ENCODE results near the gene HAPLN2.
A peak's percentile ranks its signal among the peaks of the same experiment; 100 is the strongest.

The HAPLN2 gene

GRCh38 chr1:156596426-156596825, 22.8 kb upstream of the HAPLN2 start:
- no CpG with 5 or more reads among the region's 3 CpGs for WGBS (ENCODE audit: extremely low coverage, insufficient coverage, insufficient read length)
- H2AFZ ChIP-seq (ENCODE audit: insufficient read depth, low read length, poor library complexity) = no peak overlapping the region

GRCh38 chr1:156598125-156598524, 21.1 kb upstream of the HAPLN2 start:
- H4K91ac ChIP-seq (ENCODE audit: low read depth, low read length) = no peak overlapping the region
- H3K9ac ChIP-seq (ENCODE audit: low read length) = no peak overlapping the region
- no peak overlapping the region for H3K4me3 ChIP-seq (ENCODE audit: low read depth, low read length)
- no peak overlapping the region for H3K23ac ChIP-seq (ENCODE audit: low read length)
- H3K4me2 ChIP-seq (ENCODE audit: low read length) = no peak overlapping the region
- H3K4me1 ChIP-seq (ENCODE audit: control insufficient read depth in 1 of 2, insufficient read depth in 2 of 2, low read length in 2 of 2) = peaks cover 6 to 10% of the 10 kb centered on the region in 2 experiments
- no CpG with 5 or more reads among the region's 5 CpGs for WGBS (ENCODE audit: extremely low coverage, insufficient coverage, insufficient read length)
- no peak overlapping the region for H2BK5ac ChIP-seq (ENCODE audit: low read depth, low read length, poor library complexity)
- DNase-seq = no peak
- peaks cover 2% of the 10 kb centered on the region for H3K9me3 ChIP-seq (ENCODE audit: insufficient read depth, low read depth, low read length)
- no peak overlapping the region for H3K4ac ChIP-seq (ENCODE audit: low read depth, low read length)
- no peak overlapping the region for H3K27ac ChIP-seq (ENCODE audit: low read depth, low read length)
- no peak overlapping the region for H4K8ac ChIP-seq (ENCODE audit: low read depth, low read length)
- H3K36me3 ChIP-seq (ENCODE audit: control insufficient read depth in 1 of 2, insufficient read depth in 2 of 2, low read length in 2 of 2) = peaks cover 34 to 46% of the 10 kb centered on the region in 2 experiments
- H3K18ac ChIP-seq (ENCODE audit: low read length) = no peak overlapping the region
- peaks cover 7% of the 10 kb centered on the region for H3K79me1 ChIP-seq (ENCODE audit: low read length)
- no peak overlapping the region for H2AK5ac ChIP-seq (ENCODE audit: low read length)
- no peak overlapping the region for H2BK12ac ChIP-seq (ENCODE audit: low read length)
- no peak overlapping the region for H3K14ac ChIP-seq (ENCODE audit: low read length)
- H3K79me2 ChIP-seq (ENCODE audit: control insufficient read depth, insufficient read depth, low read length, poor library complexity) = peaks cover 3% of the 10 kb centered on the region
- no peak overlapping the region for H2BK120ac ChIP-seq (ENCODE audit: insufficient read depth, low read length, poor library complexity)
- H4K12ac ChIP-seq (ENCODE audit: low read depth, low read length) = no peak overlapping the region
- no peaks in the 10 kb centered on the region for H3K27me3 ChIP-seq (ENCODE audit: insufficient read depth, low read length)
- H2AFZ ChIP-seq (ENCODE audit: insufficient read depth, low read length, poor library complexity) = no peak overlapping the region

More at GRCh38 chr1:156596426-156596825, 22.8 kb upstream of the HAPLN2 start:
- Histone ChIP-seq H3K4ac (ENCODE audit: low read depth, low read length) (no peak overlapping the region), H3K9me3 (ENCODE audit: insufficient read depth, low read depth, low read length) (no peaks in the 10 kb centered on the region), H3K4me1 (ENCODE audit: control insufficient read depth in 1 of 2, insufficient read depth in 2 of 2, low read length in 2 of 2) (peaks cover 3 to 12% of the 10 kb centered on the region in 2 experiments), H4K8ac (ENCODE audit: low read depth, low read length) (no peak overlapping the region), H2BK120ac (ENCODE audit: insufficient read depth, low read length, poor library complexity) (no peak overlapping the region), H3K23ac (ENCODE audit: low read length) (no peak overlapping the region), H3K79me1 (ENCODE audit: low read length) (peaks cover 9% of the 10 kb centered on the region), H3K4me2 (ENCODE audit: low read length) (no peak overlapping the region), H4K12ac (ENCODE audit: low read depth, low read length) (no peak overlapping the region), H3K27me3 (ENCODE audit: insufficient read depth, low read length) (no peaks in the 10 kb centered on the region), H2BK12ac (ENCODE audit: low read length) (no peak overlapping the region), H4K91ac (ENCODE audit: low read depth, low read length) (no peak overlapping the region), H3K4me3 (ENCODE audit: low read depth, low read length) (no peak overlapping the region), H3K79me2 (ENCODE audit: control insufficient read depth, insufficient read depth, low read length, poor library complexity) (peaks cover 7% of the 10 kb centered on the region), H3K18ac (ENCODE audit: low read length) (no peak overlapping the region), H2AK5ac (ENCODE audit: low read length) (no peak overlapping the region), H3K27ac (ENCODE audit: low read depth, low read length) (no peak overlapping the region), H3K36me3 (ENCODE audit: control insufficient read depth in 1 of 2, insufficient read depth in 2 of 2, low read length in 2 of 2) (peaks cover 39 to 48% of the 10 kb centered on the region in 2 experiments), H3K9ac (ENCODE audit: low read length) (no peak overlapping the region), H2BK5ac (ENCODE audit: low read depth, low read length, poor library complexity) (no peak overlapping the region), H3K14ac (ENCODE audit: low read length) (no peak overlapping the region)
- no peak for DNase-seq

- Histone ChIP-seq H3K4me1 (ENCODE audit: control insufficient read depth in 1 of 2, insufficient read depth in 2 of 2, low read length in 2 of 2) (peaks cover 6 to 10% of the 10 kb centered on the region in 2 experiments), H3K9ac (ENCODE audit: low read length) (no peak overlapping the region), H4K91ac (ENCODE audit: low read depth, low read length) (no peak overlapping the region), H3K18ac (ENCODE audit: low read length) (no peak overlapping the region), H3K23ac (ENCODE audit: low read length) (no peak overlapping the region), H3K4me2 (ENCODE audit: low read length) (no peak overlapping the region), H3K79me2 (ENCODE audit: control insufficient read depth, insufficient read depth, low read length, poor library complexity) (peaks cover 3% of the 10 kb centered on the region), H4K8ac (ENCODE audit: low read depth, low read length) (no peak overlapping the region), H2BK120ac (ENCODE audit: insufficient read depth, low read length, poor library complexity) (no peak overlapping the region), H2AK5ac (ENCODE audit: low read length) (no peak overlapping the region), H3K9me3 (ENCODE audit: insufficient read depth, low read depth, low read length) (peaks cover 2% of the 10 kb centered on the region), H3K27me3 (ENCODE audit: insufficient read depth, low read length) (no peaks in the 10 kb centered on the region), H4K12ac (ENCODE audit: low read depth, low read length) (no peak overlapping the region), H3K27ac (ENCODE audit: low read depth, low read length) (no peak overlapping the region), H2AFZ (ENCODE audit: insufficient read depth, low read length, poor library complexity) (no peak overlapping the region), H2BK12ac (ENCODE audit: low read length) (no peak overlapping the region), H3K79me1 (ENCODE audit: low read length) (peaks cover 7% of the 10 kb centered on the region), H3K14ac (ENCODE audit: low read length) (no peak overlapping the region), H3K36me3 (ENCODE audit: control insufficient read depth in 1 of 2, insufficient read depth in 2 of 2, low read length in 2 of 2) (peaks cover 27 to 39% of the 10 kb centered on the region in 2 experiments), H3K4ac (ENCODE audit: low read depth, low read length) (no peak overlapping the region), H3K4me3 (ENCODE audit: low read depth, low read length) (no peak overlapping the region), H2BK5ac (ENCODE audit: low read depth, low read length, poor library complexity) (no peak overlapping the region)
- no CpG with 5 or more reads among the region's 4 CpGs for WGBS (ENCODE audit: extremely low coverage, insufficient coverage, insufficient read length)
- no peak for DNase-seq
Observed at GRCh38 chr1:156598731-156599432, 20.3 kb upstream of the HAPLN2 start.

- WGBS (ENCODE audit: extremely low coverage, insufficient coverage, insufficient read length) = no CpG with 5 or more reads among the region's 3 CpGs
- DNase-seq = peak in 1 of 2 donors; percentile 14
- Histone ChIP-seq H4K91ac (ENCODE audit: low read depth, low read length) (no peak overlapping the region), H2BK120ac (ENCODE audit: insufficient read depth, low read length, poor library complexity) (no peak overlapping the region), H3K36me3 (ENCODE audit: control insufficient read depth in 1 of 2, insufficient read depth in 2 of 2, low read length in 2 of 2) (peaks cover 23 to 33% of the 10 kb centered on the region in 2 experiments), H3K4ac (ENCODE audit: low read depth, low read length) (no peak overlapping the region), H3K4me2 (ENCODE audit: low read length) (no peak overlapping the region), H3K27me3 (ENCODE audit: insufficient read depth, low read length) (no peaks in the 10 kb centered on the region), H3K18ac (ENCODE audit: low read length) (no peak overlapping the region), H2BK12ac (ENCODE audit: low read length) (no peak overlapping the region), H2AFZ (ENCODE audit: insufficient read depth, low read length, poor library complexity) (no peak overlapping the region), H3K9ac (ENCODE audit: low read length) (no peak overlapping the region), H2AK5ac (ENCODE audit: low read length) (no peak overlapping the region), H2BK5ac (ENCODE audit: low read depth, low read length, poor library complexity) (no peak overlapping the region), H3K79me2 (ENCODE audit: control insufficient read depth, insufficient read depth, low read length, poor library complexity) (peaks cover 3% of the 10 kb centered on the region), H3K14ac (ENCODE audit: low read length) (no peak overlapping the region), H3K4me1 (ENCODE audit: control insufficient read depth in 1 of 2, insufficient read depth in 2 of 2, low read length in 2 of 2) (peaks cover 6 to 10% of the 10 kb centered on the region in 2 experiments), H3K23ac (ENCODE audit: low read length) (no peak overlapping the region), H4K12ac (ENCODE audit: low read depth, low read length) (no peak overlapping the region), H4K8ac (ENCODE audit: low read depth, low read length) (no peak overlapping the region), H3K4me3 (ENCODE audit: low read depth, low read length) (no peak overlapping the region), H3K9me3 (ENCODE audit: insufficient read depth, low read depth, low read length) (peaks cover 2% of the 10 kb centered on the region), H3K27ac (ENCODE audit: low read depth, low read length) (no peak overlapping the region), H3K79me1 (ENCODE audit: low read length) (peaks cover 7% of the 10 kb centered on the region)
Observed at GRCh38 chr1:156599811-156600210, 19.4 kb upstream of the HAPLN2 start.
